SH-SY5Y (cell line): ENCODE measurements around the gene PVALB.

Experiments used
- GATA2 ChIP-seq: IDR thresholded peaks from 2 replicates; pipeline ENCODE4 v1.6.1; 2011; ENCODE audit warnings: mild to moderate bottlenecking, low read depth, low read length
- GATA3 ChIP-seq: IDR thresholded peaks from 2 replicates; pipeline ENCODE4 v1.6.1; 2011; ENCODE audit warnings: low read depth, mild to moderate bottlenecking, low read length, moderate library complexity

GRCh38 chr22:36835903-36836302, 19.1 kb upstream of the PVALB start:
- TF ChIP-seq GATA2 (no peak), GATA3 (no peak)
